Fibroblast of skin of abdomen (primary cell): ENCODE data around the gene ZNF662.
A peak's percentile ranks its signal among the peaks of the same experiment; 100 is the strongest.

Experiments
- DNase-seq: peaks from one replicate; pipeline ENCODE4 v3.0.0-alpha.2; 2013

The ZNF662 gene

GRCh38 chr3:42937334-42937733, 31.4 kb downstream of the ZNF662 start:
- DNase-seq, result no peak

GRCh38 chr3:42942693-42943092, 36.8 kb downstream of the ZNF662 start:
- DNase-seq, result no peak

GRCh38 chr3:42946050-42946449, 40.1 kb downstream of the ZNF662 start:
- no peak for DNase-seq

GRCh38 chr3:42957573-42957972, 51.6 kb downstream of the ZNF662 start:
- no peak for DNase-seq

GRCh38 chr3:42960282-42960681, 54.3 kb downstream of the ZNF662 start:
- DNase-seq, result no peak

GRCh38 chr3:42960786-42961185, 54.8 kb downstream of the ZNF662 start:
- DNase-seq, result no peak

GRCh38 chr3:42961633-42962032, 55.7 kb downstream of the ZNF662 start:
- peak; percentile 43 for DNase-seq

GRCh38 chr3:42963269-42963668, 57.3 kb downstream of the ZNF662 start:
- DNase-seq, result no peak

- DNase-seq, result no peak
These were observed 58.3 kb downstream of the ZNF662 start for GRCh38 chr3:42964266-42964665.
